CD14-positive monocyte (primary cell): Measurements from ENCODE around the gene ZNF688. TPM values are rescaled to one million over a fixed set of nuclear protein-coding genes. Genes with fewer than 3 reads are reported as not detected.

ENCODE experiments used
- DNase-seq, 3 donors: peaks; one replicate each; pipeline ENCODE4 v3.0.0-alpha.2; 2011 to 2022
- H2AFZ ChIP-seq: 2 replicates; pipeline ENCODE4 v1.6.0; 2012; ENCODE audit warnings: mild to moderate bottlenecking, low read depth, low read length, inconsistent platforms; ENCODE audit not compliant: insufficient read depth, poor library complexity, severe bottlenecking
- H3K27ac ChIP-seq, 2 donors: 1 replicate in 1 of 2; 2 replicates in 1 of 2; pipeline ENCODE4 v1.5.1; 2012 to 2013; ENCODE audit warnings: low read length in 2 of 2, control low read depth in 1 of 2, inconsistent platforms in 1 of 2, low read depth in 1 of 2, mild to moderate bottlenecking in 1 of 2
- H3K27me3 ChIP-seq, 2 donors: one replicate each; pipeline versions ENCODE4 v1.6.0 to v1.6.1; 2011 to 2013; ENCODE audit warnings: low read length in 2 of 2; ENCODE audit not compliant: control insufficient read depth in 2 of 2, insufficient read depth in 2 of 2
- H3K36me3 ChIP-seq, 2 donors: replicated peaks in 1 of 2; 1 replicate in 1 of 2; 2 replicates in 1 of 2; pipeline versions ENCODE4 v1.5.1 to v1.6.1; 2012 to 2013; ENCODE audit warnings: low read length in 2 of 2, control low read depth in 1 of 2, inconsistent platforms in 1 of 2, mild to moderate bottlenecking in 1 of 2; ENCODE audit not compliant: insufficient read depth in 2 of 2, control insufficient read depth in 1 of 2
- H3K4me1 ChIP-seq, 2 donors: 1 replicate in 1 of 2; 2 replicates in 1 of 2; pipeline versions ENCODE4 v1.5.1 to v1.6.1; 2012 to 2013; ENCODE audit warnings: low read length in 2 of 2, control low read depth in 1 of 2, inconsistent platforms in 1 of 2, mild to moderate bottlenecking in 1 of 2, moderate library complexity in 1 of 2; ENCODE audit not compliant: insufficient read depth in 2 of 2, control insufficient read depth in 1 of 2
- H3K4me2 ChIP-seq: replicated peaks from 2 replicates; pipeline ENCODE3; 2012; ENCODE audit warnings: low read length, moderate library complexity, mild to moderate bottlenecking; ENCODE audit not compliant: poor library complexity, severe bottlenecking; ENCODE audit errors: extremely low read depth
- H3K4me3 ChIP-seq, 3 experiments: fragments of 200-600 bp in 1 of 3; sonication (generic) in 1 of 3; replicated peaks in 1 of 3; 1 replicate in 2 of 3; 2 replicates in 1 of 3; pipeline ENCODE4 v1.5.1; 2011 to 2013; ENCODE audit warnings: low read length in 3 of 3, mild to moderate bottlenecking in 3 of 3, control low read depth in 2 of 3, low read depth in 2 of 3, inconsistent platforms in 1 of 3, moderate library complexity in 1 of 3
- H3K79me2 ChIP-seq: 2 replicates; pipeline ENCODE4 v1.6.0; 2012; ENCODE audit warnings: mild to moderate bottlenecking, control low read depth, inconsistent platforms, low read length, moderate library complexity; ENCODE audit not compliant: insufficient read depth
- H3K9ac ChIP-seq: 2 replicates; pipeline ENCODE4 v1.6.0; 2017; ENCODE audit warnings: low read length, mild to moderate bottlenecking; ENCODE audit not compliant: insufficient read depth, poor library complexity, severe bottlenecking
- H3K9me3 ChIP-seq, 2 donors: replicated peaks in 1 of 2; 1 replicate in 1 of 2; 2 replicates in 1 of 2; pipeline versions ENCODE4 v1.5.1 to v1.6.1; 2012 to 2013; ENCODE audit warnings: low read length in 2 of 2, control low read depth in 1 of 2; ENCODE audit not compliant: control insufficient read depth in 1 of 2, insufficient read depth in 1 of 2
- H4K20me1 ChIP-seq: 2 replicates; pipeline ENCODE4 v1.6.0; 2012; ENCODE audit warnings: mild to moderate bottlenecking, low read length, control low read depth, moderate library complexity; ENCODE audit not compliant: insufficient read depth
- H3K27ac Mint-ChIP-seq, 7 donors: one replicate each; pipeline ENCODE4 v1.8.0; 2020; ENCODE audit warnings: mild to moderate bottlenecking in 7 of 7, mixed read lengths in 7 of 7, moderate library complexity in 6 of 7, inconsistent platforms in 2 of 7
- H3K27me3 Mint-ChIP-seq, 3 donors: one replicate each; pipeline ENCODE4 v1.8.0; 2021 to 2022; ENCODE audit warnings: low read depth in 3 of 3, mild to moderate bottlenecking in 3 of 3, mixed read lengths in 3 of 3, moderate library complexity in 3 of 3, inconsistent platforms in 1 of 3
- H3K36me3 Mint-ChIP-seq, 2 donors: one replicate each; pipeline ENCODE4 v1.8.0; 2020; ENCODE audit warnings: mixed read lengths in 2 of 2, inconsistent platforms in 1 of 2, mild to moderate bottlenecking in 1 of 2
- H3K4me1 Mint-ChIP-seq: one replicate; pipeline ENCODE4 v1.8.0; 2020; ENCODE audit warnings: mild to moderate bottlenecking, mixed read lengths
- H3K4me3 Mint-ChIP-seq, 2 donors: one replicate each; pipeline ENCODE4 v1.8.0; 2020; ENCODE audit warnings: mild to moderate bottlenecking in 2 of 2, mixed read lengths in 2 of 2, moderate library complexity in 1 of 2
- H3K9me3 Mint-ChIP-seq, 7 donors: one replicate each; pipeline ENCODE4 v1.8.0; 2020 to 2022; ENCODE audit warnings: mixed read lengths in 7 of 7, mild to moderate bottlenecking in 6 of 7, moderate library complexity in 6 of 7, inconsistent platforms in 2 of 7
- CTCF ChIP-seq: fragments of 200-600 bp; IDR thresholded peaks from one replicate; pipeline ENCODE4 v1.8.0; 2022; ENCODE audit warnings: antibody characterized with exemption, mild to moderate bottlenecking
- WGBS: methylation state at CpG from one replicate; pipeline ENCODE4 v1.1.5; 2013; ENCODE audit warnings: missing lambda C conversion rate; ENCODE audit not compliant: insufficient coverage; 5-methylcytosine and 5-hydroxymethylcytosine counted together
- intact Hi-C, 2 donors: fragments of 100-400 bp; cut with micrococcal nuclease; formaldehyde crosslinking; loops; one replicate each; pipeline versions ENCODE4 v1.15.0 to v1.15.1; 2023
- polyA plus RNA-seq, 3 donors: library from polyadenylated mRNA; depleted of rRNA in 1 of 3; unstranded in 2 of 3; stranded (reverse) in 1 of 3; fragments of 300-500 nt in 2 of 3; fragments of >200 nt in 1 of 3; fragmentation: Illumina TruSeq in 2 of 3; gene quantifications; 1 replicate in 2 of 3; 2 replicates in 1 of 3; pipeline ENCODE4 v1.2.3, GENCODE V29; 2012 to 2021

Gene ZNF688
- polyA plus RNA-seq, 3 donors: 10.3 to 24.1 (median 18.9) TPM

- intact Hi-C loops: no loop called here
- H4K20me1 ChIP-seq: no peaks in the 10 kb centered on the region
- Mint-ChIP-seq H3K27ac (peak overlapping the region; percentile 91 to 96 (median 95)), H3K4me1 (peaks cover 47% of the 10 kb centered on the region), H3K36me3 (peaks cover 1 to 2% of the 10 kb centered on the region in 2 donors), H3K9me3 (no peaks in the 10 kb centered on the region), H3K27me3 (peaks cover 2 to 5% (median 5%) of the 10 kb centered on the region in 3 donors), H3K4me3 (peak overlapping the region; percentile 94 to 97)
- 3% methylated on average over 42 of the region's 46 CpGs for WGBS
- peaks cover under 1% of the 10 kb centered on the region in 2 donors for H3K36me3 ChIP-seq
- peak overlapping the region; percentile 79 for H3K9ac ChIP-seq
- peak overlapping the region; percentile 71 to 85 for H3K27ac ChIP-seq
- H2AFZ ChIP-seq: peak overlapping the region; percentile 94
- peak in 2 of 3 donors; percentile 26 to 40 for DNase-seq
- no peak for TF ChIP-seq CTCF
- peaks cover 18% of the 10 kb centered on the region for H3K79me2 ChIP-seq
- H3K4me3 ChIP-seq: peak overlapping the region; percentile 43 to 82 (median 58)
- H3K27me3 ChIP-seq: no peaks in the 10 kb centered on the region
- peak overlapping the region; percentile 84 for H3K4me2 ChIP-seq
- peaks cover 43 to 50% of the 10 kb centered on the region in 2 donors for H3K4me1 ChIP-seq
- no peaks in the 10 kb centered on the region for H3K9me3 ChIP-seq
Measured at GRCh38 chr16:30561089-30561816, 10.3 kb downstream of the ZNF688 start.

GRCh38 chr16:30559690-30560089, 11.8 kb downstream of the ZNF688 start:
- Mint-ChIP-seq H3K4me3 (no peak overlapping the region), H3K4me1 (peaks cover 48% of the 10 kb centered on the region), H3K36me3 (peaks cover 9 to 15% of the 10 kb centered on the region in 2 donors), H3K9me3 (no peaks in the 10 kb centered on the region), H3K27ac (peak overlapping the region; percentile 92 to 98 (median 95)), H3K27me3 (peaks cover 0 to 5% (median 0%) of the 10 kb centered on the region in 3 donors)
- Histone ChIP-seq H3K4me1 (peaks cover 43 to 50% of the 10 kb centered on the region in 2 donors), H3K9ac (no peak overlapping the region), H3K36me3 (peaks cover 9 to 16% of the 10 kb centered on the region in 2 donors), H3K27me3 (no peaks in the 10 kb centered on the region), H3K9me3 (no peaks in the 10 kb centered on the region), H3K4me2 (peak overlapping the region; percentile 8), H4K20me1 (no peaks in the 10 kb centered on the region), H3K4me3 (peak overlapping the region in 1 of 3 experiments; percentile 93), H3K79me2 (peaks cover 26% of the 10 kb centered on the region), H3K27ac (peak overlapping the region; percentile 76 to 80), H2AFZ (peak overlapping the region; percentile 46)
- TF ChIP-seq CTCF: no peak
- 0% methylated on average over 2 of the region's 6 CpGs for WGBS
- DNase-seq: peak in 2 of 3 donors; percentile 43 to 53
- intact Hi-C loops: loop anchor here (2.0 to 10.0 kb wide), 4 partner anchors 13 to 55 kb away; partner anchors contain the start of genes ZNF689 (in 1 of the 2), ZNF747 (in 1 of the 2) and ZNF768 (in 1 of the 2)
